ENCODE results near the gene MAP3K7.
A peak's percentile ranks its signal among the peaks of the same experiment; 100 is the strongest.

The MAP3K7 gene

GRCh38 chr6:90479603-90479926 is 107.3 kb downstream of the MAP3K7 start:
- DNase-seq: no peak

DNA sequence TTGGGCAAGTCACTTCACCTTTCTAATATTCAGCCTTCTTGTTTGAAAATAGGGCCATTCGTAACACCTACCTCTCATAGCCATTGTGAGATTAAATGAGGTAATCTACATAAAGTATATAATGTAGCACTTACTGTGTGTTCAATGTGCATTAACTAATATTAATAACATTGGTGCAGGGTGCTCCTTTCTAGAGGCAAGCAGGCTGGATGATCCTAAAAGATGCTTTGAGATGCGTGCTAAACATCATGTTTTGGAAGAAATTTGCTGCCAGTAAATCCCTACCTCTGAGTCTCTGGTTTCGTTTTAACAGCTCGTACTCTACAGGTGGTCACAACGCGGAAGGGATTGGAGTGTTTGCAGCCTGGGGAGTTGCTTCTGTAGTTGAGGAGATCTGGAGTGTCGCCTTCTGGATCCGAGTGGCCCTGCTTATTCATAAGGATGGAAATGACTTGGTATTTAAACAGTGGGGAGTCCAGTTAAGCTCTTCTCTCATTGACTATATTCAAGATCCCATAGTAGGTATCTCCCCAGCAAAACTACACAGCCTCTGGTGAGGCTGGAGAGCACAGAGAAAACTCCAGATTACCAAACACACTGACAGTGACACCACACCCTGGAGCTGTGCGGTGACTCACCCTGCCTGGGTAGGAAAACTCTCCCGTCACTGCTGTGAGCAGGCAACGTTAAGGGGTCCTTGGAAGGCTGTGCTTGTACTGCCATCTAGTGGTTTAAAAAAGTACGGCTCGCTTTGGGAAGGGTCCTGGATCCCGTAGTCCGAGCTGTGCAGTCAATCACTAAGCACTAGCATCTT is 107.9 kb downstream of the MAP3K7 start:
- peak; percentile 33 for DNase-seq

- DNase-seq: no peak
Measured at GRCh38 chr6:90478278-90478677, 108.6 kb downstream of the MAP3K7 start.

GRCh38 chr6:90477366-90477765 is 109.5 kb downstream of the MAP3K7 start:
- DNase-seq: no peak

DNA sequence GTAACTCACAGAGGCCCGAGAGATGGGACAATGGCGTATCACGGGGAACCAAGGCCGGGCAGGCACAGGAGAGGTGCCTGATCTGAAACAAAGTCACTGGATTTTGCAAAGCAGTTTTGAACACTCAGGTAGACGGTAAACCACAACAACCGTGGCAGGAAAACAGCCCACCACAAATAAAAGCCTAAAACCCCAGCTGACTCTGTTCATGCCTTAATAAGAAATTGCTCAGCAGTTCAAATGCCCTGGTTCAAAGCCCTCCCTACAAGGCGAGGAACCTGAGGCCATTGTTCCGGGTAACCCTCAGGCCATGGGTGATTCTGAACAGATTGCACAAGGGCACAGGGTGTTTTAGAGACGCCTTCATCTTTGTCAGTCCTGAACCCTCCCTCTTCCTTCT is 114.2 kb downstream of the MAP3K7 start:
- no peak for DNase-seq

- DNase-seq: no peak
Measured at GRCh38 chr6:90471263-90471662, 115.6 kb downstream of the MAP3K7 start.

- no peak for DNase-seq
Measured at GRCh38 chr6:90469906-90470305, 117.0 kb downstream of the MAP3K7 start.

DNA sequence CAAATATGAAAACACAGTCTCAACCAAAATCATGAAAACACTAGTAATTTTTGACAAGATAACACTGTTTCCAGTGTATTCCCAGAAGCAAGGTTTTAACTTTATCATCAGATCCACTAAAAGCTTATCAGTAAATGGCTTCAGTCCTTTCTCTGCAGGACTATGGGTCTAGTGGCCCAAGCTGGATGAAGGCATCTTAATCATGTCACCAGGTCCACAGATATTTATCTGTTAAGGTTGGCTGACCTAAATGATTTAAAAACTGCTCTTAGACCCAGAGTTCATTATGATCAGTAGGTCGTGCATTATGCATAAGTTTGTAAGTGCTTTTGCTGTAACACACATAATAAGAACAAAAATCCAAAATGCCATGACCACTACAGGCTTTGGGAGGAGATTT is 118.0 kb downstream of the MAP3K7 start:
- DNase-seq: no peak

GRCh38 chr6:90468080-90468479 is 118.8 kb downstream of the MAP3K7 start:
- DNase-seq: no peak

DNA sequence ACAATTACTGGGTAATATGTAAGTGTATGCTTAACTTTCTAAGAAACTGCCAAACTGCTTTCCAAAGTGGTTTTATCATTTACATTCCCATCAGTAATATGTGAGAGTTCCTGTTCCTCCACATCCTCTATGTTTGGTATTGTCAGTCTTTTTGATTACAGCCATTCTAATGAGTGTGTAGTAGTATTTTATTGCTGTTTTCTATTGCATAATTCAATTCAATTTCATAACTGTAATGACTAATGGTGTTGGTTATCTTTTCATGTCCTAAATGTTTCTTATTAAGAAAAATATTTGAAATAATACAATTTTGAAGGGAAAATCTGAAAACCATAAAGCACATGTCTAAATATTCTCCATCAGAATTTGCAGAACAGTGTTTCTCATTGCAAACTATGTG is 119.3 kb downstream of the MAP3K7 start:
- no peak for DNase-seq

GRCh38 chr6:90466154-90466940 is 120.5 kb downstream of the MAP3K7 start:
- no peak for DNase-seq

GRCh38 chr6:90465686-90466085 is 121.2 kb downstream of the MAP3K7 start:
- no peak for DNase-seq

- DNase-seq: no peak
Measured at GRCh38 chr6:90464507-90464906, 122.4 kb downstream of the MAP3K7 start.

GRCh38 chr6:90463874-90464273 is 123.0 kb downstream of the MAP3K7 start:
- no peak for DNase-seq
